AG09319 (cell line): ENCODE data around the gene SLC6A19.

ENCODE experiments used
- DNase-seq: peaks from one replicate; pipeline ENCODE4 v3.0.0-alpha.2; 2010; ENCODE audit warnings: low read depth; ENCODE audit errors: extremely low read depth
- CTCF ChIP-seq: IDR thresholded peaks from 2 replicates; pipeline ENCODE4 v1.5.1; 2011; ENCODE audit warnings: low read depth, mild to moderate bottlenecking, inconsistent platforms, low read length, moderate library complexity

SLC6A19 gene

GRCh38 chr5:1249366-1250280 lies 48.2 kb downstream of the SLC6A19 start:
- no peak for DNase-seq
- no peak for TF ChIP-seq CTCF

GRCh38 chr5:1251678-1252580 lies 50.5 kb downstream of the SLC6A19 start:
- DNase-seq: no peak
- no peak for TF ChIP-seq CTCF

- DNase-seq: no peak
- TF ChIP-seq CTCF: no peak
Measured at GRCh38 chr5:1252681-1253080, 51.3 kb downstream of the SLC6A19 start.

GRCh38 chr5:1253456-1254105 lies 52.2 kb downstream of the SLC6A19 start:
- TF ChIP-seq CTCF: no peak
- DNase-seq: no peak

GRCh38 chr5:1254196-1254595 lies 52.8 kb downstream of the SLC6A19 start:
- no peak for TF ChIP-seq CTCF
- no peak for DNase-seq

- DNase-seq: no peak
- TF ChIP-seq CTCF: no peak
Measured at GRCh38 chr5:1255081-1255561, 53.7 kb downstream of the SLC6A19 start.
